Glomerular visceral epithelial cell (primary cell): ENCODE results near the gene IFNA13.

ENCODE experiments used
- DNase-seq: peaks from one replicate; pipeline ENCODE4 v3.0.0-alpha.2; 2016; ENCODE audit errors: extremely low spot score

IFNA13 gene

DNA sequence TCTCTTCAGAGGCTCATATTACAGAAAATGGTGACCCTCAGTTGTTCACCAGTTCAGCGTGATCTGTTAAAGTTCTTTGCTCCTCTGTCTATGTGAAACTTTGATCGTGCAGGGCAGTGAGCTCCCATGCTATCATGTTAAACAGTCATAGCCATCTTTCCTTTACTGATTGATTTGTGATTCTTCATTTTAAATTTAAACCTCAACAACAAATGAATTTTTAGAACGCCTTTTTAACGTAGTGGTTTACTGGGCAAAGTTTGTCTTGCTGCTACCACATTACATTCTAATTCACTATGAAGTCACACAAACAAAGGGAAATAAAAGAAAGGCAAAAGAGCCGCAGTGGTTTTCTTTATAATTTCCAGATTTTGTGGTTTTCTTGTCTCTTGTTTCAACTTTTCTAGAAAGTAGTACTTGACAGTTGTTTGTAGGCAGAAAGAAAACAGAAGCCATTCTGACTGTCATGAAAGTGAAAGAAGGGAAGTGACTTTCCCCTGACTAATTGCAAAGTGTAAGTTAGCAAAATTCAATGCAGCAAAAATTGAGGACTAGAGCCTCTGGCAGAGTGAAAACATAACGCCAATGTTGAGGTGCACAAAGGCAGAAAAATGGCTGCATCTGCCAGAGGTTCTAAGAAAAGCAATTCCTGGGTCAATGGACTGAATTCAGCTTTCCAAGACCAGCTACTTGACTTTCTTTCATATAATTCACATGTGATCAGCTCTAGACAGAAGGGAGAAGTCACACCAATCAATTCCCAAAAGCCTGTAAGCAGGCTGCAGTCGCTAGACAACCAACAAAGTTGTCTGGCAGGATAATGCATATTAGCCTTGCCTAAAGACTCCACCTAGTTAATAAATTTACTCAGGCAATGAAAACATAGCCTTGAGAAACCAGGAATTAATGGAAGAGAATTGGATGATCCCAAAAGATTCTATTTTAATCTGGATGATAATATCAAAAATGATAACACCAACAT is 10.1 kb downstream of the IFNA13 start:
- DNase-seq = no peak

DNA sequence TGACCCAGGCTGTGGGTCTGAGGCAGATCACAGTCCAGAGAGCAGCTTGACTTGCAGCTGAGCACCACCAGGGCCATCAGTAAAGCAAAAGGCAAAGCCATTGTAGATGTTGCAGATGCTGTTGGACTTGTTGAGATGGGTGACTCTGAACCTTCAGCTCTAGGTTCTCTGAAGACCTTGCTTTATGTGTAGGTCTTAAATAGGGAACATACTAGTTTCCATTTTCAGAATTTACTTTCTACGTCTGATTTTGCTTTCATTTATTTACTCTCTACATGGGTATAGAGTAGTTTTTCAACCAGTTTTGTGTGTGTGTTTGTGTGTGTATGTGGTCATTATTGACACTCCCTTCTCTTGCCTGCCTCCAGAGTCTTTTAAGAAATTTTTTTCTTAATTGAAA is 17.1 kb downstream of the IFNA13 start, which contains the start of gene IFNA6:
Gene IFNA6, minus strand, starts transcription at position 101 of the 400 bp plus-strand sequence. Its CDS starts 0 bp downstream, at position 101.
- no peak for DNase-seq

DNA sequence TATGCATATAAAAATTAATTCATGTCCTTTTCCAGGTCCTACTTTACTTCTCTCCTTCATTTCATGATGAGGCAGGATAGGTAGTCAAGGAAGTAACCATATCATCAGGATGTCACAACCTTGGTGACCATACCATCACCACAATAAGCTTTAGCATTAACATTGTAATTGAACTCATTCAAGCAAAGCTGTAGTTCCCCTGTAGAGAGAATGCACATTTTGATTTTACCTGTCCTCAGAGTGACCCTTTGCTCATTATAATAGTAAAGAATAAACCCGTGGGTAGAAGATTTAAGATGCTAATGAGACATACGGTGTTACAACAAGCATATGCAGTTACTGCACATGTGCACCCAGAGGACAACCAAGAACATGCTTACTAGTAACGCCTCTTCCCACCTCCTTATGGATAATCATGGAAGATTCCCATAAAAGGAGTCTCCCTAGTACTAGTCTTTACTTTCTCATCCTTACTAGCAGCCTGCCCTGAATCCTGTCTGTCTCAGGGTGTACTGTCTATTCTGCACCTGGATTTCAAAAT is 19.4 kb downstream of the IFNA13 start:
- DNase-seq = no peak

DNA sequence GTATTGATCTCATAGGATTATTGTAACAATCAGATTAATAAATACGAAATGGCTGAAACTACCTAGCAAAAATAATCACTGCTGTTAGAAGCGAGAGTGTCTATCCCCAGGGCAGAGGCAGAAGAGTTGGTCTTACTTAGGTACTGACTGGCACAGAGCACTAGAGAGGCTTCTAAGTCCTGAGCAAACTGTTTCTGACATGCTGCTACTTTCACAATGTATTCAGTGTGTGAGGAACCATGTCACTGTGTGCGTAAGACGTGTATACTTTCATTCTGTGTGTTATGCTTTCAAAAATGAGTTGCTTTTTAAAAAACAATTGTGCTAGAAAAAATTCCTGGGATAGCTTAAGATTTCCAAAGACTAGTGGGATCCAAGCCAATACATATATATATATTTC is 27.1 kb downstream of the IFNA13 start:
- no peak for DNase-seq

DNA sequence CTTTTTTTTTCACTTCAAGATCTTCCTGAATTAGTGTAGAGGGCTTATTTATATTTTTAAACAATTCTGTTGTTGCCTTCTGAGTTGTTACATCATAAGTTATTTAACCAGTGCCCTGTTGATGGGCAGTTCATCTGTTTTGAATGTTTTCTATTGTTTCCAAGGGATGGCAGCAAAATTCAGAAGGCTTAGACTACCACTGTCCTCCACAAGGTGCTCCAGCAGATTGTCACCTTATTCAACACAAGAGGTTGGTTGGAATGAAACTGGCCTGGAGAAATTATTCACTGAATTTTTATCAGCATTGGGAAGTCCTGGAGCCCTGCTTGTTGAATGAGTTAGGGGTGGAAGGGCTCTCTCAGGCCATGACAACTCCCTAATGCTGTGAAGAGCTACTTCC is 31.4 kb downstream of the IFNA13 start:
- DNase-seq = no peak

DNA sequence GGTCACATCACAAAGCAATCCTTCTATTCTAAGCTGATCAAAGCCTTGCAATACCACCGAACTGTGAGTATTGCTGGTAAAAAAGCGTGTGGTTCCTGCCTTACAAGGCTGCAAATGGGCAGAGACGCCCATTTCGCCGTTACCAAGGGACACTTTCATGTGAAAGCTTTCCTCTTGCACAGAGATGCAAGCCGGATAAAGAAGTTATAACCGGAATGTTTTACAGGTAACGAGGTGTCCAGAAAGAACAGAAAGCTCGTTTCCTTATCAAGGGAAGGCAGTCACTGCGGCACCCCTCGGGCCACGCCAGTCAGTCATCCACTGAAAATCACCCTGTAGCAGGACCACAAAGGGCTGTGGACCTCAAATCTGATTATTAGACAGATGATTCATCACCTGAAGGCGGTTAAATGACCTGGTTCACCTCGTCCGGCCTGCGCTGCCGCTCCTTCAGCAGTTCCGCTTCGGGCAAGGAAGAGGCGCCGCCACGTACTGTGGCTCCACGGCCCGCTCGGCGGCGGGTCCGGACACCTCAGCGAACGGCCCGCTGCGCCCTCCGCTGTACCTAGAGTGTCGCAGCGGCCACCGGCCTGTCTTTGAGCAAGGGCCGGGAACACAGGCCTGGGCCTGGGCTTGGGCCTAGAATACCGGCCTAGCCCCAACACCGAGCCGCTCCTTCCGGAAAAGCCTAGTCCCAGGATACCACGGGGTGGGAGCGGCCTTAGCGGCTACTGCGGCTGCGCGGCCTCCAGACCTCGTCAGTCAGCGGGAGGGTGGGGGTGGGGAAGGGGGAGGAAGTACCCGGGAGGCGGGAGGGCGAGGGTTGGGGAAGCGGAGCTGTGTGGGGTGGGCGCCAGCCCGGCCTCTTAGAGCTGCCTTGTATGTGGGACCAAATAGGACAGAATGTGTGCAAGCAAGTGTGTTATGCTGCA is 32.9 kb downstream of the IFNA13 start, which contains the start of gene KLHL9:
Gene KLHL9, minus strand, starts transcription at position 704 of the 932 bp plus-strand sequence. Its CDS starts 545 bp downstream, at position 159.
- peak; percentile 94 for DNase-seq

DNA sequence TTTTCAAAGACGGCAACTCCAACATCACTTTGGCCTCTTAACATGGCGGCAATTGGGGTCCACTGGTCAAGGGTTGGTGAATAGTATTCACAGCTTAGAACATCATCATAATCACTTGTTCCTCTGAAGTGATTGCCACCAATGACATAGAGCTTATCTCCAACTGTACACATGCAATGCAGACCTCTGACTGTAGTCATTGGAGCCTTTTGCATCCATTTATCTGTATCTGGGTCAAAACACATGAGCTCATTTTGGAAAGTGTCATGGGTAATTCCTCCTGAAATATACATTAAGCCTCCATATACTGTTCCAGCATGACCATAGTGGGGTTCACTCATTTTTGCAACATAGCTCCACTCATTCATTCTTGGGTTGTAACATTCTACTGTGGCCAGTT is 34.6 kb downstream of the IFNA13 start:
- no peak for DNase-seq

DNA sequence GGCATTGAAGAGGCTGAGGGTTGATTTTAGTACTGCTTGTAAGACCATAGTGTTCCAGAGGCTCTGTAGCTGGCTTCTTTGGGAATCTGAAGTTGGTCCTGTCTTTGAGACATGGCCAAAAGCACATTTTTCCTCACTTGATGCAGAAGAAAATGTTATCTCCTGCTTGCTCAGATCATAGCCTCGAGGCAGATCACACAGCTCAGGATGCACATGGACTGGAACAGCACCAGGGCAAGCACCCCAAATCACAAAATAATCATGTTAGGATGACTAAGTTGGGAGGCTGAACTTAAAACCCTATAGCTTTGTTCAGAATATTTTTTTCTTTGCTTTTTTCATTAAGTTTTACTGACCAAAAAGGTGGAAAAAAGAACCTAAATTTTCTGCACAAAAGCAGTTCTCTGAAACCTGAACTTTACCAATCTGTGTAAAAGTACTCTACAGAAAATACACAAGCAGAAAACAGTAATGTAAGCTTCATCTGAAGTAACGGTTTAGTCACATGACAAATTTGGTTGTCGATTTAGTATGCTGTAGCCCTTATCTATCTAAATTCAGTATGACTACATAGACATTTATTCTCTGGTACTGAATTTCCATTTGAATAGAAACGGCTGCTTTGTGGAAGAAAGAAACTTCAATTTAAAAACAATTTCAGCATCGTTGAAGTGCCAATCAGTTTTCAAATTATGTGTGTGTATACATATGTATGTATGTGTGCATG is 36.0 kb downstream of the IFNA13 start:
- DNase-seq = no peak

DNA sequence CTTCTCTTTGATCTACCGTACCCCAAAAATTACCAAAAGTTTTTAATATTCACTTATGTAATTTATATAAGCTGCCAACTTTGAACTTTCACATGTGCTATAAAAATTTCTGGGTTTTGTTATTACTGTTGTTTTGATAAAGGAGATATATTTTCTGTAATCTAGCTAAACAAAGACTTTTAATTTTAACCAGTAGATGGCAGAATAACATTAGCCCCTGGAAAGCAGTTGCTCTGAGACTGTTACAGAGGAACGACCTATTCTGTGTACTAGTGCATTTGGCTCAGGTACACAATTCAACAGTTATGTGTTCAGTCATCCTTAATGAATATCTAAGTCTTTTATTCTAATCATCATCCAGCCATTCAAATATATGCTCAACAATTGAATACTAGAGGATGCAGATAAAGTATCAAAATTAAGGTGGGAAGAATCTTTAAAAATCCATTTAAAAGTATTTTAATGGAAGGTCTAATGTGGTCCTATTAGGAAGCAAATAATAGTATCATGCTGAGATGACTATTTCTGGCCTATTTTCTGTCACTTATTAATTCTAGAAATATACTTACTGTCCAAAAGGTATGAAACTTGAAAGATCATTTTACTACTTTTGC is 41.2 kb downstream of the IFNA13 start:
- DNase-seq = peak; percentile 47

DNA sequence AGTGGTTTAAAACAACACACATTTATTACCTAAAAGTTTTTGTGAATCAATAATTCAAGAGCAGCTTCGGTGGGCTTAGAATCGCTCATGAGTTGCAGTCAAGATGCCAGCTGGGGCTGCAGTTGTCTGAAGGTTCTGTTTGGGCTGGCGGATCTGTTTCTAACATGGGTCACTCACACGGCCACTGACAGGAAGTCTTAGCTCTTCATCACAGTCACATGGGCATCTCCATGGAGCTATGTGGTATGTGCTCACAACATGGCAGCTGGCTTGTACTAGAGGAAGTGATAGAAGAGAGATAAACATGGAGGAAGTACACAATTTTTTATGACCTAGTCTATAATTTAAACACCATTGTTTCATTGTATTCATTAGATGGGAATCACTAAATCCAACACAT is 43.8 kb downstream of the IFNA13 start:
- no peak for DNase-seq

DNA sequence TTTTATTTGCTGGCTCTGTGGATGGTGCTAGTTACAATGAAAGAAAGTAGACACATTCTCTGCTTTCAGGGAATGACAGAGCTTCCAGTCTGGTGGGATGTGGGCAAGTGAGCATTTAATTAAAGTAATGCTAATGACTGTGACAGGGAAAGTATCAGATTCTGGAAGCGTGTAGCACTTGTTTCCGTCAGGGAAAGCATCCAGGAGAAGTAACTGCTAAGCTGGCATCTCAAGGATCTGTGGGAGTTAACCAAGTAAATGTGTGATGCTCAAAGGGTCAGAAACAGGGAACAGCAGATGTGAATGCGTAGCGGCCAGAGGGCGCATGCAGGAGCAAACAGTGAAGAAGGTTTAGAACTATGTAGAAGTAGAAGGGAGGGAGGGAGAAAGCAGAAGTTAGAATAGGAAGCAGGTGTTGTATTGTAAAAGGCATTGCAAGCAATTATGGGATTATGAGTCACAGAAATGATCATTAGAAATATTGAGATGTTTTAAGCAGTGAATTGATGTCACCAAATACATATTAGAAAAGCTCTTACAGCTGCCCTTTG is 44.9 kb downstream of the IFNA13 start:
- DNase-seq = no peak

DNA sequence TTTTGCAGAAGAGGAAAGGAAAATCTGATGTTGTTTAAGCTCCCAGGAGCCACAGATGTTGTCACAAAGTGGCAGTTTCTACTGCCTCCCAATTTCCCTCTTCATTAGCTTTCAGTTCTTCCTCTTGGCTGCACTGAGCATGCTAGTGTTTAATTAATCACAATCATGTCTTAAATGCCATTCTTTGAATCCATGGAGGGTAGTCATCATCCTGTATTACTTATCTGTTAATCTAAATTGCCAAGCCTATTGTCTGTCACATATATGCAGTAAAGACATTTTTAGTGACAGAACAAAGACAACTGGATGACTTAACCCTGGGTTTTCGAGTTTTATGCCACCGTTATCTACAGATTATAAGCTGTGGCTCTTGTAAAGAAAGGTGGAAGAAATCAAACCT is 47.4 kb downstream of the IFNA13 start:
- no peak for DNase-seq

DNA sequence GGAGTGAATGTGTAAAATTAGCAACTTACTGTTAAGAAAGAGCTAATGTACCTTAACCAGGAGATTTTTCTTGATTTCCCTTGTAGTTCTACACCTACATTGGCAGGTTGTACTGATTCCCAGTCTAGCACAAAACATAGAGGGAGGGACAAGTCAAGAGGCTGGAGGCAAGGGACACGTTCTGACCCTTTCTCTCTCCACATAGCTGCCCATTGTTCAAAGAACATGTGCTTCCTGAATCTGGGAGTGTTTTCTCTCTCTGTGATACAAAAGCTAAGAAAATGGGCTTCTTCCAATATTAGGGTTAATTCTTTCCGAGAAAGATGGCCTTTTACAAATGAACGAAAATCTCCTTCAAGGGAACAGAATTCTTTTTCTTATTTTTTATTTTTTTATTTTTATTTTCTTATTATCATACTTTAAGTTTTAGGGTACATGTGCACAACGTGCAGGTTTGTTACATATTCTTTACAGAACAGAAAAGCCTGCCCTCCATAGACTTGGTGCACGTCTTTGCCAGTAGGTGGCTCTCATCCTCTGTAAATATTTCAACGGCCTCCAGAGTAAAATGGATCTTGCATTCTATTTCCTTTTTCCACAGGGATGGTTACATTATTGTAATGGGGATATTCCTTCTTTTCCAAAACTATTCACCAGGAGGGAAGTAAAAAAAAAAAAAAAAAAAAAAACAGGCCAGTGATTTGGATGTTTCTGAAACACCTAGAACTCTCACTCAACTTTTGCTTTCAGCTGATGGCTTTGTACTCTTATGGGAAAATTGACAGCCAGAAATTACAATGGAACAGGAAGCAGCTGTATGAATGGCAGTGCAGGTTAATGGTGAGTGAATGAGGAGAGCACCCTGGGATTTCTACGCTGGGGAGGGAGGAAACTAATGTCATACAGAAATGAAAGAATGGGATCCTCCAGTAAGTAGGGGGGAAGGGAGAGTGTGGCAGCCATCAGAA is 49.6 kb downstream of the IFNA13 start:
- peak; percentile 48 for DNase-seq
